Ovary (tissue), 3 donors: ENCODE measurements around the gene WDR18.

ENCODE experiments used
- EP300 ChIP-seq: sonication (generic); formaldehyde crosslinking; IDR thresholded peaks from one replicate; pipeline ENCODE4 v1.6.1; 2017; ENCODE audit warnings: antibody characterized with exemption
- POLR2A ChIP-seq: fragments of 450-650 bp; IDR thresholded peaks from one replicate; pipeline ENCODE4 v1.6.1; 2017; ENCODE audit warnings: antibody characterized with exemption, mild to moderate bottlenecking, moderate library complexity
- TF ChIP-seq, protein P1 (sequence below), 3 donors: fragments of 450-650 bp in 2 of 3; fragments of 200-600 bp in 1 of 3; IDR thresholded peaks; one replicate each; pipeline versions ENCODE4 v1.5.1 to v1.8.0; 2016 to 2022; ENCODE audit warnings: antibody characterized with exemption in 3 of 3, mild to moderate bottlenecking in 1 of 3
- donor health status: DM: no; HTN: no; CAD: no.

DNA sequence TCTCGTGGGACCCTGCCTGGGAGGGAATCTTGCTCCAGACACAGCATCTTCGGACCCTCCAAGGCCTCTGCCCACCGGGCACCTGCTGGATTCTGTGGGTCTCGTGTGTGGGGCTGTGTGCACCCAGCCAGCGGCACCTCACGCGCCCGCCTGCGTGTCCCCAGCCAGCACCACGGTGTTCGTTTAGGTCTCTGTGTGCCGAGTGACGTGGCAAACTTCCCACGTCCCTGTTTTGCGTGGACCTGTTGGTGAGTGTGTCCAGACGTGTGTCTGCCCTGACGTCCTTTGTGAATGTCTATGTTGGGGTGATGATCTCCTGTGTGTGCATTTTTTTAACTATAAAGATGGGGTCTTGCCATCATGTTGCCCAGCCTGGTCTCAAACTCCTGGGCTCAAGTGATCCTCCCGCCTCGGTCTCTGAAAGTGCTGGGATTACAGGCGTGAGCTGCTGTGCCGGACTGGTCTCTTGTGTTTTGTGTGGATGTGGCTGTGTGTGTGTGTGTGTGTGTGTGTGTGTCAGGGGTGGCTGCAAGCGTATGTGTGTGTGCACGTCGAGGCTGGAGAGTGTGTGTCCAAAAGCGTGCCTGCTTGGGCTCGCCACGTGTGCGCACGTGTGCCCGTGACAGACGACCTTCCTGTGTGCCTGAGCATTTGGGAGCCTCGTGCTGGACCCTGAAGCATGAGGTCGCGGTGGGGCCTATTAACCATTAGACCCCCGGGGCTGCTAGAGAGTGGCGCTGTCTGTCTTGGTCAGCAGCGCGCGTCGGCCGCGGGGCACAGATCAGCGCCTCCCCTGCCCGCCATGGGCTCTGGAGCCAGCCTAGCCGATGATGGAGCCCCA is 42.6 kb upstream of the WDR18 start:
- TF ChIP-seq, protein P1, sequence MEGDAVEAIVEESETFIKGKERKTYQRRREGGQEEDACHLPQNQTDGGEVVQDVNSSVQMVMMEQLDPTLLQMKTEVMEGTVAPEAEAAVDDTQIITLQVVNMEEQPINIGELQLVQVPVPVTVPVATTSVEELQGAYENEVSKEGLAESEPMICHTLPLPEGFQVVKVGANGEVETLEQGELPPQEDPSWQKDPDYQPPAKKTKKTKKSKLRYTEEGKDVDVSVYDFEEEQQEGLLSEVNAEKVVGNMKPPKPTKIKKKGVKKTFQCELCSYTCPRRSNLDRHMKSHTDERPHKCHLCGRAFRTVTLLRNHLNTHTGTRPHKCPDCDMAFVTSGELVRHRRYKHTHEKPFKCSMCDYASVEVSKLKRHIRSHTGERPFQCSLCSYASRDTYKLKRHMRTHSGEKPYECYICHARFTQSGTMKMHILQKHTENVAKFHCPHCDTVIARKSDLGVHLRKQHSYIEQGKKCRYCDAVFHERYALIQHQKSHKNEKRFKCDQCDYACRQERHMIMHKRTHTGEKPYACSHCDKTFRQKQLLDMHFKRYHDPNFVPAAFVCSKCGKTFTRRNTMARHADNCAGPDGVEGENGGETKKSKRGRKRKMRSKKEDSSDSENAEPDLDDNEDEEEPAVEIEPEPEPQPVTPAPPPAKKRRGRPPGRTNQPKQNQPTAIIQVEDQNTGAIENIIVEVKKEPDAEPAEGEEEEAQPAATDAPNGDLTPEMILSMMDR (IDR thresholded peaks at IDR 0.05): no peak
- TF ChIP-seq EP300 (no peak), POLR2A (no peak)
